ENCODE data around the gene HERC2.
"Not testable (repeated sequence)": the region's sequence is repeated elsewhere in the genome, so short reads cannot be mapped to it uniquely, and the experiment has no call there.

- not testable (repeated sequence) for TF ChIP-seq SIN3A (IDR thresholded peaks at IDR 0.05; ENCODE audit: borderline replicate concordance, low read depth, low read length); CEBPG (CRISPR knock-in tag; IDR thresholded peaks at IDR 0.05); ZFP36 (IDR thresholded peaks at IDR 0.05; ENCODE audit: borderline replicate concordance, low read depth, low read length, partially characterized antibody); GMEB1 (CRISPR knock-in tag; IDR thresholded peaks at IDR 0.05; ENCODE audit: borderline replicate concordance); PAWR (CRISPR knock-in tag; IDR thresholded peaks at IDR 0.05; ENCODE audit: borderline replicate concordance); ZNF274 (CRISPR knock-in tag; IDR thresholded peaks at IDR 0.05); REL (CRISPR knock-in tag; conservative IDR thresholded peaks at IDR 0.05); ZNF816 (CRISPR knock-in tag; IDR thresholded peaks at IDR 0.05; ENCODE audit: borderline replicate concordance); TBX3 (IDR thresholded peaks at IDR 0.05; ENCODE audit: borderline replicate concordance)
Measured at GRCh38 chr15:28310454-28310853, 11.5 kb downstream of the HERC2 start.

Data from HepG2 (cell line).